Smooth muscle cell of the coronary artery (primary cell): ENCODE data around the gene SLC39A2. TPM values are rescaled to one million over a fixed set of nuclear protein-coding genes. Genes with fewer than 3 reads are reported as not detected.

Source experiments
- total RNA-seq: library from RNA; depleted of rRNA; stranded (reverse); fragments of >200 nt; gene quantifications from 2 replicates; pipeline ENCODE4 v1.2.3, GENCODE V29; 2014; ENCODE audit warnings: low replicate concordance

The SLC39A2 gene
- 1.3 TPM in 1 of 2 replicates, not detected in the other for total RNA-seq

GRCh38 chr14:20998674-20999366, at the start of gene SLC39A2:
SLC39A2 (plus strand) TSS chr14:20999293; CDS start chr14:20999447, 154 bp downstream.

GRCh38 chr14:20954736-20955537, 44.2 kb upstream of the SLC39A2 start, which contains the start of gene RNASE2:
RNASE2 (plus strand) TSS chr14:20955487; CDS start chr14:20955772, 285 bp downstream.

GRCh38 chr14:20989787-20990600, 9.1 kb upstream of the SLC39A2 start, which contains the start of gene METTL17:
METTL17 (plus strand) TSS chr14:20989980; CDS start chr14:20990003, 23 bp downstream.

DNA sequence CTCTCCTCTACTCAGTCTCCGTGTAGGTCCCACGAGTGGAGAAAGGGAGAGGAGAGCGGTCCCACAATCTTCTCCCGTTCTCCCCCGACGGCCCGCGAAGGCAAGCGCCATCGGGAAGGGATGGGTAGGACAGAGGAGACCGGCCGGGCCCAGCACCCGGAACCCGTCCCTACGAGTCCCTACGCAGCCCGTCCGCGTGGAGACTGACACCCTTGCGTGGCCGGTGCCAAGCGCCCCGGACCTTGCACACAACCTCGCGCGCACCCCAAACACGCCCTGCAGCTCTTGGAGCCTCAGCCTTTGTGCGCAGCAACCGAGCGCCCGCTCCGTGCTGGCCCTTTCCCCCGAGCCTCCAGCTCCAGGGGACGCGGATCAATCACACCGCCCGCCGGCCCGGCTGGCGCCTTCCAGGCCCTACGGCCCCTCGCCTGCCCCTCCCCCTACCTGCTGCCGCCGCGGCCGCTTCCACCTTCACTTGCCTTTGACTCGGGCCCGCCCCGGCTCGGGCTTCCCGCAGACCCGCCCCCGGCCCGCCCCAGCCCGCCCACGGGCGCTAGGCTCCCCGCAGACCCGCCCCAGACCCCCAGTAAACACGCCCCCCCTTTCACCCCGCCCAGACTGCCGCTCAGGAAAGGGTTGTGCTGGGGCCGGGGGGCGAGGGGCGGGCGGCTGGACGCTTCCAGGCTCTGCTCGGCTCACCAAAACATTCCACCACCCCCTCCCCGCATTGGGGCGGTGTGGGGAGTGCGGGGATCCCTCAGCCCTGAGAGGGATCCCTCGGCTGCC, 25.7 kb downstream of the SLC39A2 start, which contains the start of gene NDRG2:
NDRG2 (minus strand) TSS at position 477 of the 786 bp plus-strand sequence. CDS start 1,746 bp downstream, outside the sequence.

GRCh38 chr14:21029917-21030316, 30.8 kb downstream of the SLC39A2 start, which contains the start of gene TPPP2:
TPPP2 (plus strand) TSS chr14:21030217; CDS start chr14:21030582, 365 bp downstream.

DNA sequence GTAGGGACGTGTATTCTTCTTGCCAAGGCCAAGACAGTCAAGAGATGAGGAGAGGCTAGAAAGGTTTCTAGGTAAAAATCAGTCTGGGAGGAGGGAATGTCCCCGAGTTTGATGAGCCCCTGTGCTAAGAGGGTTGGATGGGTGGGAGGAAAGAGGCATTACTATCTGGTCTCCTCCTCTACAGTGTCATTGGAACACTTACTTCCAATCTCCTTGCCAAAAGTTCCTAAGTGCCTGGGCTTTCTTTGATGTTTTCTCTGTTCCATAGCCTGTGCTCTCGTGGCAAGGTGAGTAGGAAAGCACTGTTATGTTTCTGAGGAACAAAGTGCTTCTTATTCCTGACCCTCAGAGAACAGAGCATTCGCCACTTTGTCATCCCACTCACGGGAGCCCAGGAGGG, 35.6 kb downstream of the SLC39A2 start, which contains the start of gene RNASE13:
RNASE13 (minus strand) TSS at position 101 of the 400 bp plus-strand sequence. CDS start 519 bp downstream, outside the sequence.

GRCh38 chr14:21041676-21042433, 42.8 kb downstream of the SLC39A2 start, which contains the start of gene RNASE7:
RNASE7 (plus strand) TSS chr14:21042362; CDS start chr14:21042993, 631 bp downstream.

Other genes starting within 250 kb of the SLC39A2 start
- gene EDDM3B, start 230.9 kb upstream of the SLC39A2 start, total RNA-seq: not detected in 2 replicates
- gene RNASE6, start 218.0 kb upstream of the SLC39A2 start, total RNA-seq: not detected in 2 replicates
- gene RNASE1, start 196.4 kb upstream of the SLC39A2 start, total RNA-seq: 0.75 and 0.82 TPM in 2 replicates
- gene RNASE3, start 107.9 kb upstream of the SLC39A2 start, total RNA-seq: not detected in 2 replicates
- not detected in 2 replicates for gene RNASE2, start 43.8 kb upstream of the SLC39A2 start, total RNA-seq
- 19.3 and 27.7 TPM in 2 replicates for gene METTL17, start 9.3 kb upstream of the SLC39A2 start, total RNA-seq
- 1.9 and 2.3 TPM in 2 replicates for gene NDRG2, start 25.8 kb downstream of the SLC39A2 start, total RNA-seq
- gene TPPP2, start 30.9 kb downstream of the SLC39A2 start, total RNA-seq: not detected in 2 replicates
- not detected in 2 replicates for gene RNASE13, start 35.5 kb downstream of the SLC39A2 start, total RNA-seq
- not detected in 2 replicates for gene RNASE7, start 43.1 kb downstream of the SLC39A2 start, total RNA-seq
- not detected in 2 replicates for gene RNASE8, start 58.5 kb downstream of the SLC39A2 start, total RNA-seq
- 26.4 and 32.6 TPM in 2 replicates for gene ARHGEF40, start 71.0 kb downstream of the SLC39A2 start, total RNA-seq
- 1.8 and 2.3 TPM in 2 replicates for gene ZNF219, start 99.4 kb downstream of the SLC39A2 start, total RNA-seq
- 0.08 TPM in 1 of 2 replicates, not detected in the other for gene TMEM253, start 101.8 kb downstream of the SLC39A2 start, total RNA-seq
- not detected in 2 replicates for gene OR5AU1, start 156.8 kb downstream of the SLC39A2 start, total RNA-seq